Endothelial cell of umbilical vein (primary cell): ENCODE measurements around the gene MAN1A2. TPM values are rescaled to one million over a fixed set of nuclear protein-coding genes. Genes with fewer than 3 reads are reported as not detected.

ENCODE experiments used
- BruUV-seq: library from RNA; stranded (reverse); fragments of 400-500 nt; replicated peaks from 2 replicates; lab custom pipeline; 2021; lab: Mats Ljungman, UMichigan
- CTCF ChIA-PET: fragments of 300-600, 350-600 bp; sonication (Branson Sonifier 250); formaldehyde crosslinking; loops from one replicate; lab custom pipeline; 2021; ENCODE audit warnings: antibody characterized with exemption, inconsistent platforms; lab: Charles Lee
- POLR2A ChIA-PET: fragments of 300-600, 350-600 bp; sonication (Branson Sonifier 250); formaldehyde crosslinking; loops from one replicate; lab custom pipeline; 2021; ENCODE audit warnings: antibody characterized with exemption, inconsistent platforms; lab: Charles Lee
- DNase-seq: peaks from one replicate; pipeline ENCODE4 v3.0.0-alpha.2; 2011; ENCODE audit warnings: low read depth, low spot score
- FAIRE-seq: peaks from 2 replicates; lab custom pipeline; 2011; peaks lifted over from hg19 to GRCh38; lab: Jason Lieb, UNC
- H2AFZ ChIP-seq: 2 replicates; pipeline ENCODE4 v1.6.0; 2012; ENCODE audit warnings: low read depth, low read length, control low read depth, inconsistent platforms
- H3K27ac ChIP-seq: 2 replicates; pipeline ENCODE4 v1.5.1; 2011; ENCODE audit warnings: low read depth, mild to moderate bottlenecking, control low read depth, low read length, moderate library complexity; ENCODE audit not compliant: insufficient read depth
- H3K27me3 ChIP-seq, 2 experiments: 2 replicates each; pipeline versions ENCODE4 v1.6.0 to v1.6.1; 2011; ENCODE audit warnings: low read length in 2 of 2, mixed read lengths in 1 of 2; ENCODE audit not compliant: control insufficient read depth in 2 of 2, insufficient read depth in 2 of 2
- H3K36me3 ChIP-seq, 2 experiments: 2 replicates in 1 of 2; 3 replicates in 1 of 2; pipeline ENCODE4 v1.5.1; 2011; ENCODE audit warnings: low read length in 2 of 2, mild to moderate bottlenecking in 1 of 2, moderate library complexity in 1 of 2; ENCODE audit not compliant: control insufficient read depth in 2 of 2, insufficient read depth in 2 of 2; ENCODE audit errors: extremely low read depth in 1 of 2
- H3K4me1 ChIP-seq: 3 replicates; pipeline ENCODE4 v1.5.1; 2011; ENCODE audit warnings: mild to moderate bottlenecking, low read length; ENCODE audit not compliant: control insufficient read depth, insufficient read depth; ENCODE audit errors: extremely low read depth
- H3K4me2 ChIP-seq: 2 replicates; pipeline ENCODE4 v1.6.1; 2011; ENCODE audit warnings: low read length, control low read depth, mixed read lengths; ENCODE audit not compliant: insufficient read depth
- H3K4me3 ChIP-seq, 3 experiments: fragments of 200-600 bp in 1 of 3; sonication (generic), shearing (Covaris generic) in 1 of 3; replicated peaks in 1 of 3; 2 replicates each; pipeline ENCODE4 v1.5.1; 2011 to 2016; ENCODE audit warnings: control low read depth in 3 of 3, low read length in 3 of 3, mild to moderate bottlenecking in 2 of 3, inconsistent platforms in 1 of 3, low read depth in 1 of 3, moderate library complexity in 1 of 3; ENCODE audit not compliant: insufficient read depth in 1 of 3
- H3K79me2 ChIP-seq: 2 replicates; pipeline ENCODE4 v1.6.0; 2012; ENCODE audit warnings: low read length, inconsistent platforms; ENCODE audit not compliant: control insufficient read depth, insufficient read depth
- H3K9ac ChIP-seq: replicated peaks from 2 replicates; pipeline ENCODE3; 2011; ENCODE audit warnings: low read length, control low read depth; ENCODE audit not compliant: insufficient read depth; ENCODE audit errors: extremely low read depth
- H3K9me1 ChIP-seq: replicated peaks from 3 replicates; pipeline ENCODE4 v1.6.0; 2011; ENCODE audit warnings: mild to moderate bottlenecking, low read length; ENCODE audit not compliant: control insufficient read depth, insufficient read depth; ENCODE audit errors: extremely low read depth
- H3K9me3 ChIP-seq: replicated peaks from 2 replicates; pipeline ENCODE4 v1.5.1; 2012; ENCODE audit warnings: low read length, inconsistent platforms; ENCODE audit not compliant: control insufficient read depth, insufficient read depth
- H4K20me1 ChIP-seq: replicated peaks from 2 replicates; pipeline ENCODE3; 2011; ENCODE audit warnings: mild to moderate bottlenecking, low read length; ENCODE audit not compliant: control insufficient read depth, insufficient read depth; ENCODE audit errors: extremely low read depth
- CTCF ChIP-seq, 2 donors: IDR thresholded peaks; 1 replicate in 1 of 2; 2 replicates in 1 of 2; pipeline ENCODE4 v1.5.1; 2011; ENCODE audit warnings: low read length in 2 of 2, mild to moderate bottlenecking in 2 of 2, moderate library complexity in 2 of 2, control low read depth in 1 of 2, inconsistent platforms in 1 of 2, low read depth in 1 of 2; ENCODE audit not compliant: insufficient read depth in 1 of 2; ENCODE audit errors: extremely low read depth in 1 of 2
- EZH2 ChIP-seq: IDR thresholded peaks from 2 replicates; pipeline ENCODE4 v1.6.1; 2012; ENCODE audit warnings: borderline replicate concordance, low read depth, mild to moderate bottlenecking, moderate library complexity, low read length, inconsistent platforms; ENCODE audit not compliant: severe bottlenecking
- FOS ChIP-seq: IDR thresholded peaks from 2 replicates; pipeline ENCODE4 v1.6.1; 2011; ENCODE audit warnings: mild to moderate bottlenecking, low read length, moderate library complexity, borderline replicate concordance; ENCODE audit not compliant: insufficient read depth
- GATA2 ChIP-seq: IDR thresholded peaks from 2 replicates; pipeline ENCODE4 v1.7.0; 2011; ENCODE audit warnings: low read depth, mild to moderate bottlenecking, moderate library complexity, mixed read lengths, low read length; ENCODE audit not compliant: insufficient read length, insufficient read depth
- JUN ChIP-seq: IDR thresholded peaks from 2 replicates; pipeline ENCODE4 v1.6.1; 2011; ENCODE audit warnings: borderline replicate concordance, low read depth; ENCODE audit not compliant: insufficient read length, insufficient read depth
- MAX ChIP-seq: IDR thresholded peaks from 2 replicates; pipeline ENCODE4 v1.6.1; 2011; ENCODE audit not compliant: insufficient read depth, insufficient read length
- MYC ChIP-seq: IDR thresholded peaks from one replicate; pipeline ENCODE4 v1.6.1; 2011; ENCODE audit warnings: mild to moderate bottlenecking, low read depth, low read length
- POLR2A ChIP-seq: IDR thresholded peaks from 2 replicates; pipeline ENCODE4 v1.6.1; 2012; ENCODE audit warnings: low read depth, mild to moderate bottlenecking, control low read depth, low read length
- POLR2AphosphoS5 ChIP-seq: IDR thresholded peaks from 2 replicates; pipeline ENCODE4 v1.6.1; 2012; ENCODE audit warnings: low read depth, mild to moderate bottlenecking, control low read depth, low read length, moderate library complexity; ENCODE audit not compliant: insufficient read depth
- dilution Hi-C: fragments of 300-500 bp; cut with MboI; formaldehyde crosslinking; loops from one replicate; pipeline ENCODE4 v1.15.0; 2019; ENCODE audit warnings: low sequenced_read_pairs; ENCODE audit not compliant: extremely low pct_ligation_motif_present
- intact Hi-C: fragments of 100-400 bp; cut with micrococcal nuclease; formaldehyde crosslinking; loops from one replicate; pipeline ENCODE4 v1.10.0; 2022
- polyA plus RNA-seq, 4 experiments: library from polyadenylated mRNA; depleted of rRNA in 3 of 4; stranded (reverse) in 3 of 4; unstranded in 1 of 4; fragments of >200 nt; gene quantifications; 2 replicates each; pipeline versions ENCODE4 v1.2.1 to v1.2.3, GENCODE V29; 2011 to 2012; ENCODE audit warnings: missing spikeins in 1 of 4
- total RNA-seq: library from RNA; stranded (reverse); gene quantifications from 2 replicates; pipeline ENCODE4 v1.2.3, GENCODE V29; 2021

MAN1A2 gene
- total and polyA plus RNA-seq, 2 donors (not counting 3 experiments of a cell fraction or from before 2014, with no cell fraction given), result 13.5 to 36.2 TPM

GRCh38 chr1:117577191-117577885 lies 210.1 kb downstream of the MAN1A2 start:
- no peaks in the 10 kb centered on the region for H3K9me1 ChIP-seq
- dilution Hi-C loops, result no loop called here
- H3K4me2 ChIP-seq, result no peak overlapping the region
- TF ChIP-seq CTCF (IDR thresholded peaks at IDR 0.05; ENCODE audit: extremely low read depth in 1 of 2, insufficient read depth in 1 of 2, low read depth in 1 of 2, low read length in 2 of 2) (no peak), POLR2AphosphoS5 (no peak), POLR2A (no peak), MAX (no peak), GATA2 (no peak), EZH2 (no peak), FOS (no peak), JUN (no peak), MYC (no peak)
- DNase-seq (no peak), FAIRE-seq (no peak)
- H2AFZ ChIP-seq, result no peak overlapping the region
- intact Hi-C loops, result no loop called here
- no peak overlapping the region for H3K9ac ChIP-seq
- ChIA-PET POLR2A (no interaction called here), CTCF (interaction anchor here (1.0 kb wide), 1 partner anchor 176 kb away, joined by 3 read pairs; no protein-coding TSS in a partner anchor)
- no TSS peak for BruUV-seq
- no peaks in the 10 kb centered on the region for H3K27me3 ChIP-seq
- H3K36me3 ChIP-seq, result no peaks in the 10 kb centered on the region
- H3K27ac ChIP-seq, result no peak overlapping the region
- no peaks in the 10 kb centered on the region for H3K79me2 ChIP-seq
- H3K4me3 ChIP-seq, result no peak overlapping the region
- H3K9me3 ChIP-seq, result no peaks in the 10 kb centered on the region
- H4K20me1 ChIP-seq, result no peaks in the 10 kb centered on the region
- no peaks in the 10 kb centered on the region for H3K4me1 ChIP-seq
